Memory B cell (primary cell): ENCODE measurements around the gene TMEM229B.
A peak's percentile ranks its signal among the peaks of the same experiment; 100 is the strongest.

Experiments used
- ATAC-seq: fragments of 150-1000 bp; cut with Tn5 transposase; 2 replicates; pipeline ENCODE4 v1.10.0; 2021; ENCODE audit warnings: low read depth, mild to moderate bottlenecking, moderate library complexity
- DNase-seq, 2 donors: peaks; one replicate each; pipeline ENCODE4 v3.0.0; 2022; ENCODE audit warnings: low spot score in 2 of 2
- H3K27ac Mint-ChIP-seq: one replicate; pipeline ENCODE4 v1.8.0; 2022; ENCODE audit warnings: mild to moderate bottlenecking, moderate library complexity, mixed read lengths
- H3K27me3 Mint-ChIP-seq: one replicate; pipeline ENCODE4 v1.8.0; 2022; ENCODE audit warnings: mixed read lengths
- H3K36me3 Mint-ChIP-seq: one replicate; pipeline ENCODE4 v1.8.0; 2022; ENCODE audit warnings: mild to moderate bottlenecking, mixed read lengths
- H3K4me1 Mint-ChIP-seq: one replicate; pipeline ENCODE4 v1.8.0; 2022; ENCODE audit warnings: mixed read lengths
- H3K4me3 Mint-ChIP-seq: one replicate; pipeline ENCODE4 v1.8.0; 2022; ENCODE audit warnings: mild to moderate bottlenecking, moderate library complexity, mixed read lengths
- H3K9me3 Mint-ChIP-seq: one replicate; pipeline ENCODE4 v1.8.0; 2022; ENCODE audit warnings: mixed read lengths

The TMEM229B gene

DNA sequence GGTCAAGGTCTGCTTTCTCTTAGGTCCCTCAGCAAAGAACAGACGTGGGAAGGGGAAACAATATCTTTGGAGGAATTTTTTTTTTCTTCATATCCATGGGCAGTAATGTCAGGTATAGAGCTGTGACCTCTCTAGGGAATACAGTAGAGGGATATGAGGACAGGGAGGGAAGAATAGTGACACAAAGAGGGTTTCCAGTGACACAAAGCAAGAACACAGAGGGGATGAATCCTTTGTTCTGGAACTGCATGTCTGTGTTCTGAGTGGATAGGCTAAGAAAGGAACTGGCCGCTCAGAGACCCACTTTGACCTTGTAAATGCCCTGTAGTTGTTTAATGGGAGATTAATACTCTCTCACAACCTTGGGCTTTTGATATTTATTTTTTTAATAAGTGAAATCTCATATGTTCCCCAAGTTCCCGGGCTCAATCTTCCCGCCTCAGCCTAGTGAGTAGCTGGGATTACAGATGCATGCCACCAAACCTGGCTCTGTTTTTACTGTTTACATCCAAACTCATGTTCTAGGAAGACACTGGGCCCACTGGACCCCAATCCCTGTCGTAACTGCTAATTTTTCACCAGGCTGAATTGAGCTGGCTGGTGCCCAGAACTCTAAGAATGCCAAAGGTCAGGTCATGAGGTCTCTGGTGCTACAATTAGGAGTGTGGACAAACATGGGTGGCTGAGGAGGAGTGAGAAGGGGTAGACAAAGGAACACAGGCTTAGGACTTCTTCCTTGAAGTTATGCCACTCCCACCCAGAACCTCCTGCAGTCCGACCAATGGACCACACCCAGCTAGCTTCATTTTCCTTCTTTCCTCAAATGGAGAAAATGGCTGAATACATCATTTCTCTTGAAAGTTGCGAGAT is 35.5 kb upstream of the TMEM229B start:
- peaks cover 5% of the 10 kb centered on the region for H3K4me1 Mint-ChIP-seq
- no peak for ATAC-seq
- H3K4me3 Mint-ChIP-seq, result no peak overlapping the region
- no peak overlapping the region for H3K27ac Mint-ChIP-seq
- peaks cover 14% of the 10 kb centered on the region for H3K27me3 Mint-ChIP-seq
- no peak for DNase-seq
- no peaks in the 10 kb centered on the region for H3K9me3 Mint-ChIP-seq
- no peaks in the 10 kb centered on the region for H3K36me3 Mint-ChIP-seq

DNA sequence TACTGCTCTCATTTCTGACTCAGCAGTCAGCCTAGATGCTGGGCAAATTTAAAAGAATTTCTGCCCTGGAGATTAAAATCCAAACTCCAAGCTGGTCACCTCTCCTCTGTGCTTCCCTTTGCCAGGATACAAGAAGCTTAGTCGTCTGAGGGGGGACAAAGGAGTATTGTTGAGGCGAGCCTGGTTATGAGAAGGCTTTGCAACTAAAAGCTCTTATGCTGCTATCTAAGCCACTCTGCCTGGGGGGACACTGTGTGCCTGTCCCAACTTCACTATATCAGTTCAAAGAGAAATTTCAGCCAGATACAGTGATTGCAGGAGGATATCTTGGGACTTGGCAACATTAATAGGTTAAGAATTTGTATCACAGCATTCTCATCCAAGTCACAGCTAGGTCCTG is 33.7 kb upstream of the TMEM229B start:
- DNase-seq (no peak), ATAC-seq (no peak)
- Mint-ChIP-seq H3K9me3 (no peaks in the 10 kb centered on the region), H3K4me1 (peaks cover 12% of the 10 kb centered on the region), H3K4me3 (no peak overlapping the region), H3K27me3 (peaks cover 13% of the 10 kb centered on the region), H3K36me3 (no peaks in the 10 kb centered on the region), H3K27ac (no peak overlapping the region)

GRCh38 chr14:67520482-67520881 is 32.0 kb upstream of the TMEM229B start:
- H3K36me3 Mint-ChIP-seq, result no peaks in the 10 kb centered on the region
- H3K27me3 Mint-ChIP-seq, result peaks cover 11% of the 10 kb centered on the region
- peaks cover 17% of the 10 kb centered on the region for H3K4me1 Mint-ChIP-seq
- ATAC-seq (no peak), DNase-seq (no peak)
- no peaks in the 10 kb centered on the region for H3K9me3 Mint-ChIP-seq
- no peak overlapping the region for H3K4me3 Mint-ChIP-seq
- no peak overlapping the region for H3K27ac Mint-ChIP-seq

GRCh38 chr14:67519406-67519805 is 30.9 kb upstream of the TMEM229B start:
- Mint-ChIP-seq H3K4me1 (peaks cover 20% of the 10 kb centered on the region), H3K27ac (no peak overlapping the region), H3K36me3 (no peaks in the 10 kb centered on the region), H3K9me3 (no peaks in the 10 kb centered on the region), H3K27me3 (peaks cover 11% of the 10 kb centered on the region), H3K4me3 (no peak overlapping the region)
- DNase-seq (no peak), ATAC-seq (no peak)

GRCh38 chr14:67517083-67517482 is 28.6 kb upstream of the TMEM229B start:
- H3K9me3 Mint-ChIP-seq, result no peaks in the 10 kb centered on the region
- no peak overlapping the region for H3K27ac Mint-ChIP-seq
- no peaks in the 10 kb centered on the region for H3K36me3 Mint-ChIP-seq
- H3K4me3 Mint-ChIP-seq, result no peak overlapping the region
- peaks cover 33% of the 10 kb centered on the region for H3K4me1 Mint-ChIP-seq
- DNase-seq, result no peak
- ATAC-seq, result no peak
- H3K27me3 Mint-ChIP-seq, result peaks cover 5% of the 10 kb centered on the region

GRCh38 chr14:67516676-67517075 is 28.2 kb upstream of the TMEM229B start:
- H3K4me3 Mint-ChIP-seq, result peak overlapping the region; percentile 76
- H3K27me3 Mint-ChIP-seq, result peaks cover 5% of the 10 kb centered on the region
- ATAC-seq (no peak), DNase-seq (no peak)
- no peak overlapping the region for H3K27ac Mint-ChIP-seq
- no peaks in the 10 kb centered on the region for H3K36me3 Mint-ChIP-seq
- H3K4me1 Mint-ChIP-seq, result peaks cover 33% of the 10 kb centered on the region
- no peaks in the 10 kb centered on the region for H3K9me3 Mint-ChIP-seq

- Mint-ChIP-seq H3K4me1 (peaks cover 33% of the 10 kb centered on the region), H3K27me3 (no peaks in the 10 kb centered on the region), H3K4me3 (peak overlapping the region; percentile 76), H3K27ac (peak overlapping the region; percentile 20), H3K36me3 (no peaks in the 10 kb centered on the region), H3K9me3 (no peaks in the 10 kb centered on the region)
- peak; percentile 72 for ATAC-seq
- DNase-seq, result peak; percentile 22 to 52
Measured at GRCh38 chr14:67515386-67516079, 27.0 kb upstream of the TMEM229B start.

GRCh38 chr14:67514650-67515385 is 26.3 kb upstream of the TMEM229B start:
- H3K36me3 Mint-ChIP-seq, result no peaks in the 10 kb centered on the region
- ATAC-seq (peak; percentile 63), DNase-seq (peak; percentile 21 to 56)
- H3K27ac Mint-ChIP-seq, result peak overlapping the region; percentile 73
- H3K27me3 Mint-ChIP-seq, result no peaks in the 10 kb centered on the region
- H3K4me3 Mint-ChIP-seq, result peak overlapping the region; percentile 89
- H3K9me3 Mint-ChIP-seq, result no peaks in the 10 kb centered on the region
- H3K4me1 Mint-ChIP-seq, result peaks cover 33% of the 10 kb centered on the region

DNA sequence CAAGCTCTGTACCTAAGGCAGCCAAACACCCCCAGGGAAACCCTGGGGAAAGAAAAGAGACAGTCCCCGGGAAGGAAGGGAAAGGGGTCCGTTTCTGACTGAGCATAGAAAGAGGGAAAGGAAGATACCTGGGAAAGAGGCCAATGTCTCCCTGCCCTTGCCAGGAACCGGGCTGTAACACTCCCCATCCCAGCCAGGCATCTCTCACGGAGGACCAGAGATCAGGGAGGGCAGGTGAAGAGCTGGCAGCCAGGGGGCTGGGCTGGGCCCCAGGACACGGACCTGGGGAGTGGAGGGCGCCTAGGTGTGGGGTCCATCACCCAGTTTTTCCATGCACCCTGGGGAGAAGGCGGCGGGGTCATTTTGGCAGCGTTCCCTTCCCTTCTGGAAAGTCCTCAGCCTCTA is 25.7 kb upstream of the TMEM229B start:
- no peak for ATAC-seq
- peak overlapping the region; percentile 73 for H3K27ac Mint-ChIP-seq
- no peaks in the 10 kb centered on the region for H3K9me3 Mint-ChIP-seq
- H3K27me3 Mint-ChIP-seq, result no peaks in the 10 kb centered on the region
- H3K36me3 Mint-ChIP-seq, result no peaks in the 10 kb centered on the region
- peak overlapping the region; percentile 89 for H3K4me3 Mint-ChIP-seq
- H3K4me1 Mint-ChIP-seq, result peaks cover 33% of the 10 kb centered on the region
- no peak for DNase-seq

GRCh38 chr14:67513631-67514108 is 25.1 kb upstream of the TMEM229B start:
- Mint-ChIP-seq H3K27ac (peak overlapping the region; percentile 73), H3K36me3 (no peaks in the 10 kb centered on the region), H3K9me3 (no peaks in the 10 kb centered on the region), H3K27me3 (no peaks in the 10 kb centered on the region), H3K4me3 (peak overlapping the region; percentile 89), H3K4me1 (peaks cover 31% of the 10 kb centered on the region)
- DNase-seq (no peak), ATAC-seq (no peak)

DNA sequence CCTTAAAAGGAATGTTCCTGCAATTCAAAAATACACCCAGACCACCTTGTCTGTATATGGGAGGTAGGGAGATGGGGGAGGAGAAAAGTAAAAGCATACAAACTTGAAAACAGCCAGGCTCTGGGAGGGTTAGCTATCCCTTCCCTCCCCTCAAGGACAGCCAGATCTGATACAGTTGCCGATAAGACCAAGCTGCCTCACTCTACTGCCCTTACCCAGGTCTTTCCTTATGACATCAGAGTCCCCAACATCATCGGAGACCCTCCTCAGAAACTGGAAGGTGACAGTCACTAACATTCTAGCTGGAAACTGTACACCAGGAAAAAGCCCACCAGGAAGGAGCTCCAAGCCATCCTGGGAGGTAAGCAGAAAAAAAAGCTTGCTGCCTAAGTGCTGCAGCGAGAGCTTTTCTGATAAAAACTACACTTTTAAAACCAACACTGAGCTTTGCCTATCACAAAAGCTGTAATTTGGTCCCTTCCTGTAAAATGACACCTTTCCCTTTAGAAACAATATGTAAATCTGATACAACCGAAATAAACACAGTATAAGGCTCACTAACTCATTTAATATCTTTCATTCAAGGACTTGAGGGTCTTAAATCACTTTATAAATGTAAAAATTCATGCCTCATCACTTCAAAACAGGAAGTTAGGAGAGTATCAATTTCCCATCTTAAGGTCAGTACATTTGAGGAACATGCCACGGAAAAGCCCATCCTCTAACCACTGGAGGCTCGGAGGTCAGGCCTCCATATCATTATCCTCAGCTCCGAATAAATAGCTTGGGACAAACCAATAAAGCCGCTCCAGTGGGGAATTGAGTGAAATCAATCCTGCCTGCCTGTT is 24.2 kb upstream of the TMEM229B start:
- Mint-ChIP-seq H3K9me3 (no peaks in the 10 kb centered on the region), H3K27me3 (no peaks in the 10 kb centered on the region), H3K4me3 (no peak overlapping the region), H3K27ac (peak overlapping the region; percentile 73), H3K4me1 (peaks cover 30% of the 10 kb centered on the region), H3K36me3 (peaks cover 4% of the 10 kb centered on the region)
- ATAC-seq, result no peak
- no peak for DNase-seq

- H3K4me3 Mint-ChIP-seq, result no peak overlapping the region
- ATAC-seq (no peak), DNase-seq (no peak)
- H3K4me1 Mint-ChIP-seq, result peaks cover 21% of the 10 kb centered on the region
- H3K36me3 Mint-ChIP-seq, result peaks cover 10% of the 10 kb centered on the region
- no peaks in the 10 kb centered on the region for H3K27me3 Mint-ChIP-seq
- peak overlapping the region; percentile 45 for H3K27ac Mint-ChIP-seq
- no peaks in the 10 kb centered on the region for H3K9me3 Mint-ChIP-seq
Measured at GRCh38 chr14:67510836-67511235, 22.3 kb upstream of the TMEM229B start.

- Mint-ChIP-seq H3K4me1 (peaks cover 18% of the 10 kb centered on the region), H3K9me3 (no peaks in the 10 kb centered on the region), H3K27me3 (no peaks in the 10 kb centered on the region), H3K4me3 (no peak overlapping the region), H3K27ac (no peak overlapping the region), H3K36me3 (peaks cover 13% of the 10 kb centered on the region)
- DNase-seq (no peak), ATAC-seq (no peak)
Measured at GRCh38 chr14:67510121-67510520, 21.6 kb upstream of the TMEM229B start.
